ENCODE results near the gene IQCE. TPM values are rescaled to one million over a fixed set of nuclear protein-coding genes. Genes with fewer than 3 reads are reported as not detected.

Gene IQCE
- total RNA-seq, 4 donors from 2014 or later = 6.6 to 14.3 (median 12.8) TPM

GRCh38 chr7:2517026-2517425 is 41.8 kb upstream of the IQCE start:
- TF ChIP-seq, protein P1, sequence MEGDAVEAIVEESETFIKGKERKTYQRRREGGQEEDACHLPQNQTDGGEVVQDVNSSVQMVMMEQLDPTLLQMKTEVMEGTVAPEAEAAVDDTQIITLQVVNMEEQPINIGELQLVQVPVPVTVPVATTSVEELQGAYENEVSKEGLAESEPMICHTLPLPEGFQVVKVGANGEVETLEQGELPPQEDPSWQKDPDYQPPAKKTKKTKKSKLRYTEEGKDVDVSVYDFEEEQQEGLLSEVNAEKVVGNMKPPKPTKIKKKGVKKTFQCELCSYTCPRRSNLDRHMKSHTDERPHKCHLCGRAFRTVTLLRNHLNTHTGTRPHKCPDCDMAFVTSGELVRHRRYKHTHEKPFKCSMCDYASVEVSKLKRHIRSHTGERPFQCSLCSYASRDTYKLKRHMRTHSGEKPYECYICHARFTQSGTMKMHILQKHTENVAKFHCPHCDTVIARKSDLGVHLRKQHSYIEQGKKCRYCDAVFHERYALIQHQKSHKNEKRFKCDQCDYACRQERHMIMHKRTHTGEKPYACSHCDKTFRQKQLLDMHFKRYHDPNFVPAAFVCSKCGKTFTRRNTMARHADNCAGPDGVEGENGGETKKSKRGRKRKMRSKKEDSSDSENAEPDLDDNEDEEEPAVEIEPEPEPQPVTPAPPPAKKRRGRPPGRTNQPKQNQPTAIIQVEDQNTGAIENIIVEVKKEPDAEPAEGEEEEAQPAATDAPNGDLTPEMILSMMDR (IDR thresholded peaks at IDR 0.05) = no peak
- ATAC-seq (ENCODE audit: low FRiP score) (no peak), DNase-seq (ENCODE audit: low spot score) (no peak)

DNA sequence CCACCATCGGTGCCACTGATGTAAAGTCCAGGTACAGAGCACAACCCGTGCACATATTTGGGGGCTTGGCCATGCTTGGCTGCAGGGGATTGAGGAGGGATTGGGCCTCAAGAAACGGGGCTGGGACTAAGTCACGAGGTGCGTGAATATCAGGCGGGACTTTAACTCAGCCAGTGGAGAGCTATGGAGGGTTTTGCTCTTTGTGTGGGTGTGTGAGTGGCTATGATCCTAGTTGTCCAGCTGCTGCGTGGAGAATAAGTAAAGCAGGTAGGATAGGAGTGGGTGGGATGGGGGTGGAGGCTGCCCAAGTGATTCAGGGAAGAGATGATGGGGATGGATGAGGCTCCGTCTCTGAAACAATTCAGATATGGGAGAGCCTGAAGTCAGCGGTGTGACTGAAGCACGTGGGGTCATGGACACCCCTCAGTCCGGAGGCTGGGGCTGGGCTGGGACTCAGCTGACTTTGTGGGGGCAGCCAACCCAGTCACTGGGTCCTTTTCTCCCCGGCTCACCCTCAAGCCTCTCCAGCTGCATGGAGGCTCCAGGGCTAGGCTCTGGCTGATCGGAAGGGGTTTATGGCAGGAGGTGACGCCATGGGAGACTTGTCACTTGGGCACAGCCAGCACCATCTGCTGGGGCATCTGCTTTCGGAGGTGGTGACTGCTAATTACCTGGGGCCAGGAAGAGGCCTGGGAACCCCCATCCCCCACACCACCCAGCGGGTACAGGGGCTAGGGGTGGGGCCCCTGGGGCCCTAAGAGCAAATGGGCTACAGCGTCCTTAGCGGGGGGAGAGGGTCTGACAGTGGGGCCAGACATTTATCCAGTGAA is 40.9 kb upstream of the IQCE start:
- ATAC-seq (ENCODE audit: low FRiP score) = no peak
- no peak for DNase-seq (ENCODE audit: low spot score)
- TF ChIP-seq, protein P1 (IDR thresholded peaks at IDR 0.05) = no peak

GRCh38 chr7:2518737-2519118 is 40.1 kb upstream of the IQCE start:
- ATAC-seq (ENCODE audit: low FRiP score) (no peak), DNase-seq (ENCODE audit: low spot score) (no peak)
- TF ChIP-seq, protein P1 (IDR thresholded peaks at IDR 0.05) = no peak

DNA sequence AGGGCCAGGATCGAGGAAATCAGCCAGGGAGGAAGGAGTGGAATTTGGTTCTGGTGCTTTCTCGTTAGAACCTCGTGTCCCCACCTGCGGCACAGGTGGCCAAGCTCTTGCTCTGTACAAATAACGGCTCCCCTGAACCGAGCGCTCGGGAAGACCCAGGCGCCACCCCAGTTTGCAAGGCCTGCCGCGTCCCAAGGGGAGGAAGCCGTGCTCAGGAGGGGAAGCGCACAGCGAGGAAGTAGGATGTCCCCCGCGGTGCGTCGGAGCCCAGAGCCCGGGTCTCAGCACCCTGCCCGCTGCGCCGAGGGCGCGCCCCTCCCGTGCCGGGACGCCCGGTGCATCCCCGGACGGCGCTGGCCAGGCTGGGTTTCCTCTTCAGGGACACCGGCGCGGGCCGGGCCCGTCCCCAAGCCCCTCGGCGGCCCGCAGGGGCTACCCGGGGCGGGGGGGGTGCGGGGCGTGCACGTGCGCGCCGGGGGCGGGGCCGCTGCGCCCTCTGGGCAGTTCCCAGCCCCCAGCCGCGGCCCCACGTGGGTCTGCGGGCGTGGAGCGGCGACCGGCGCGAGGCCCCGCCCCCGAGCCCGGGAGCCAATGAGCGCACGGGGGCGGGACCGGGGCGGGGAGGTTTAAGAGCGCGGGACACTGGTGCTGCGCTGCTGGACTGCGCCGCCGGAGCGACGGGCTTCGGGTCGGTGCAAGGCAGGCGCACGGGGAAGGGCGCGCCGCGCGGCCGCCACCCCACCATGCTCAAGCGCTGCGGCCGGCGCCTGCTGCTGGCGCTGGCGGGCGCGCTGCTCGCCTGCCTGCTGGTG is 39.5 kb upstream of the IQCE start, which contains the start of gene LFNG:
LFNG (plus strand) TSS at position 656 of the 812 bp plus-strand sequence; CDS start at position 744, 88 bp downstream.
- TF ChIP-seq, protein P1 (IDR thresholded peaks at IDR 0.05) = no peak
- ATAC-seq (ENCODE audit: low FRiP score) (peak; percentile 83), DNase-seq (ENCODE audit: low spot score) (peak; percentile 58)

DNA sequence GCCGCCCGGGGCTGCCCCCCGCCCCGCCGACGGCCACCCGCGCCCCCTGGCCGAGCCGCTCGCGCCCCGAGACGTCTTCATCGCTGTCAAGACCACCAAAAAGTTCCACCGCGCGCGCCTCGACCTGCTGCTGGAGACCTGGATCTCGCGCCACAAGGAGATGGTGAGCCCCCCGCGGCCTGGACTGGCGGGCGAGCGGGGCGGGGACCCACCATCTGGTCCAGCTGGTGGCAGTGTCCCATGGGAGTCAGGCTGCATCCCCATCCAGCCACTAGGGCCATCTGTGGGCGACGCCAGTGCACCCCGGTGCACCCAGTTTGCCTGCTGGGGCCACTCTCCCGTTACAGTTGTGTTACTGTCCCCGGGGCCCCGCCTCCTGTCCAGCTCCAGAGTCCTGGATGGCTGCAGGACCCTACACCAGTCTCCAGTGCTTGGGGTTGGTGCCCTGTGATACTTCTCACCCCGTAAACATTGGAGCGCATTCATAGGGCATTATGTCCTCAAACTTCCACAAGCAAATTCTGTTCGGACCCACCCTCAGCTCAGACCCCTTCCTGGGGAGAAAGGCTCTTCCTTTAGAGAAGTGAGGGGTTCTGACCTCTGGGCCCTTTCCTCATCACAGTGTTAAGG is 38.5 kb upstream of the IQCE start:
- ATAC-seq (ENCODE audit: low FRiP score) = no peak
- DNase-seq (ENCODE audit: low spot score) = no peak
- TF ChIP-seq, protein P1 (IDR thresholded peaks at IDR 0.05) = no peak

DNA sequence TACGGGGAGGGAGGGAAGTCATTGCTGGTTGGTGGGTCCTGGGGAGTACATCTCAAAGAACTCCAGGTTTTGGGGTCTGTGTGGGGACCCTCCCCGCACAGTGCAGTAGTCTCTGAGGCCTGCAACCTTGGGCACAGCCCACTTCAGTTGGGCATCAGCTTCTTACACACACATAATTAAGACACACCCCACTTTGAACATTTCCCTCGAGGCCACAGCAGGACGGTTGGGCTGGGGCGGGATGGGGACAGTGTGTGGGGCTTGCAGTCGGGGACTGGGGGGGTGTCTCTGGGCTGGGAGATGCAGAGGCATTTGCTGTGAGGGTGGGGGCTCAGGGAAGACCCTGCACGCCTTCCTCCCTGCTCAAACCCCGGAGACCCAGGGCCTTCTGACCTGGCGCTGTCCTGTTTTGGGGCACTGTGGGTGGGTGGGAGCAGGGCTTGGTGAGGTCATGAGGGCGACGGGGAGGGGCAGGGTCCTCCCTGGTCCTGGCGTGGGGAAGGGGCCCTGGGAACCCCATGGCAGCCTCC is 38.0 kb upstream of the IQCE start:
- TF ChIP-seq, protein P1 (IDR thresholded peaks at IDR 0.05) = no peak
- ATAC-seq (ENCODE audit: low FRiP score) (no peak), DNase-seq (ENCODE audit: low spot score) (no peak)

All from omental fat pad (tissue), 4 donors.